ENCODE data around the gene DDHD1. TPM values are rescaled to one million over a fixed set of nuclear protein-coding genes. Genes with fewer than 3 reads are reported as not detected.

DDHD1 gene
- total RNA-seq, 1 donor from 2014 or later, result 7.0 TPM

DNA sequence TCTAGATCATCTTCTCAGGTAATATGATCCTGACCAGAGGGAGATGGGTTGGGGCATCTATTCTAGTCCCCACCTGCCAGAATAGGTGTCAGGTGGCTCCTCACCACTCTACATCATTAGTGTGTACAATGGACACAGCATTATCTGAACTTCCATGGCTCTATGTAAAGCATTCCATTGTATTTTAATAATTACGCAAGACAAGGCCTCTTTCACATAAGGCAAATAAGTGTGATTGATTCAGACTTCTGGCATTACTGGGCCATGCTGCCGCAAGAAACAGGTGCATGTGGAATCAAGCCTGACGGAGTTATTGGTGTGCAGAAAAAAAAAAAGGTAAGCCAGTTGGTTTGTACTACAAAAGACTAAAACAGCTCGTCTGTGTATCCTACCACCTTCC lies 3.1 kb upstream of the DDHD1 start:
- no peak for DNase-seq (ENCODE audit: low read depth)
- no peaks in the 10 kb centered on the region for H3K36me3 ChIP-seq (ENCODE audit: control insufficient read depth, insufficient read depth, low read length)
- no peak overlapping the region for H3K4me3 ChIP-seq (ENCODE audit: low read depth, low read length)
- H3K27me3 ChIP-seq (ENCODE audit: control insufficient read depth, insufficient read depth, low read length), result no peaks in the 10 kb centered on the region
- TF ChIP-seq, protein P1, sequence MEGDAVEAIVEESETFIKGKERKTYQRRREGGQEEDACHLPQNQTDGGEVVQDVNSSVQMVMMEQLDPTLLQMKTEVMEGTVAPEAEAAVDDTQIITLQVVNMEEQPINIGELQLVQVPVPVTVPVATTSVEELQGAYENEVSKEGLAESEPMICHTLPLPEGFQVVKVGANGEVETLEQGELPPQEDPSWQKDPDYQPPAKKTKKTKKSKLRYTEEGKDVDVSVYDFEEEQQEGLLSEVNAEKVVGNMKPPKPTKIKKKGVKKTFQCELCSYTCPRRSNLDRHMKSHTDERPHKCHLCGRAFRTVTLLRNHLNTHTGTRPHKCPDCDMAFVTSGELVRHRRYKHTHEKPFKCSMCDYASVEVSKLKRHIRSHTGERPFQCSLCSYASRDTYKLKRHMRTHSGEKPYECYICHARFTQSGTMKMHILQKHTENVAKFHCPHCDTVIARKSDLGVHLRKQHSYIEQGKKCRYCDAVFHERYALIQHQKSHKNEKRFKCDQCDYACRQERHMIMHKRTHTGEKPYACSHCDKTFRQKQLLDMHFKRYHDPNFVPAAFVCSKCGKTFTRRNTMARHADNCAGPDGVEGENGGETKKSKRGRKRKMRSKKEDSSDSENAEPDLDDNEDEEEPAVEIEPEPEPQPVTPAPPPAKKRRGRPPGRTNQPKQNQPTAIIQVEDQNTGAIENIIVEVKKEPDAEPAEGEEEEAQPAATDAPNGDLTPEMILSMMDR (IDR thresholded peaks at IDR 0.05; ENCODE audit: insufficient read depth, low read length, poor library complexity, severe bottlenecking), result no peak

DNA sequence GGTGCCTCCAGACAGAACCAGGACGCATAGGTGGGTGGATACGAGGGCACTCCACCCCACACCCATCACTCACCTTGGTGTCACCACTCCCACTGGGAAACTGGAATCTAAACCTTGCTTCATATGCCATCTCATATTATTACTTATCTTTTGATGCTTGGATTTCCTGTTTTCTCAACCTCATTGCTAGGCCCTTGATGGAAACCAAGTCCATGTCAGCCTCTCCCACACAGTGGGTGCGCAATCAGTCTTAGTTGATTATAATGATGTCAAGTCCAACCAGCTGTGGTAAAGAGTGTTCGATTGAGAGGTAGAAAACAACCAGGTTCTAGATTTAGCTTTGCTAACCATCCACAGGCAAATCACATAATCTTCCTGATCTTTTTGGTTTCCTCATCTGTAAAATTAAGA lies 584 bp upstream of the DDHD1 start:
- Histone ChIP-seq H3K4me3 (ENCODE audit: low read depth, low read length) (peak overlapping the region; percentile 73), H3K36me3 (ENCODE audit: control insufficient read depth, insufficient read depth, low read length) (no peaks in the 10 kb centered on the region), H3K27me3 (ENCODE audit: control insufficient read depth, insufficient read depth, low read length) (no peaks in the 10 kb centered on the region)
- TF ChIP-seq, protein P1 (IDR thresholded peaks at IDR 0.05; ENCODE audit: insufficient read depth, low read length, poor library complexity, severe bottlenecking), result no peak
- no peak for DNase-seq (ENCODE audit: low read depth)

DNA sequence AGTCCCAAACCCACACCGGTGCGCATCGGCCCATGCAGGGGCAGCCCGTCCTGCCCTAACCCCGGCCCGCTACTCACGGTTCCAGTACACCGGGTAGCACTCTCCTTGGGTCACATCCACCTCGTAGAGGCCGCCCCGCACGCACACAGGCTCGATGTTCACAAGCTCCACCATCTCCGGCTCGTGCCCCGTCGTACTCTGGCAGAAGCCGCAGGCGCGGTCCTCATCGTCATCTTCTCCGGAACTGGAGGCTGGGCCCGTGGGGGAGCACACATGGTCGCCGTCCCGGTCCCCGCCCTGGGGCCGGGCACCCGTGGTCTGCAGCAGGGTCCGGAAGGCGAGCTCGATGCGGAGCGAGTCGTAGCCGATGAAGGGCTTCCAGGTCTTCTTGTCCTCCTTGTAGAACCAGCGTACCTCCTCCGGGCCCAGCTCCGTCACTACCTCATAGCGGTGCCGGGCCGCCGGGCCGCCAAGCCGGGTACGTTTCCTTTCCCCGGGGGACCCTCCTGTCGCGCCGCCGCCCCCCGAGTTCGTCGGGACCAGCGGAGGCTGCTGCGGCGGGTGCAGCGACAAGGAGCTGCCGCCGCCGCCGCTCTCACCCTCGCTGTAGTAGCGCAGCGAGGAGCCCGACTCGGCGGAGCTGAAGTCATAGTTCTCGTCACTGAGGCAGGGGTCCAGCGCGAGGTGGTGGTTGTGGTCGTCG lies 788 bp downstream of the DDHD1 start:
- no peak for DNase-seq (ENCODE audit: low read depth)
- no peaks in the 10 kb centered on the region for H3K36me3 ChIP-seq (ENCODE audit: control insufficient read depth, insufficient read depth, low read length)
- peak overlapping the region; percentile 73 for H3K4me3 ChIP-seq (ENCODE audit: low read depth, low read length)
- no peaks in the 10 kb centered on the region for H3K27me3 ChIP-seq (ENCODE audit: control insufficient read depth, insufficient read depth, low read length)
- TF ChIP-seq, protein P1 (IDR thresholded peaks at IDR 0.05; ENCODE audit: insufficient read depth, low read length, poor library complexity, severe bottlenecking), result no peak

DNA sequence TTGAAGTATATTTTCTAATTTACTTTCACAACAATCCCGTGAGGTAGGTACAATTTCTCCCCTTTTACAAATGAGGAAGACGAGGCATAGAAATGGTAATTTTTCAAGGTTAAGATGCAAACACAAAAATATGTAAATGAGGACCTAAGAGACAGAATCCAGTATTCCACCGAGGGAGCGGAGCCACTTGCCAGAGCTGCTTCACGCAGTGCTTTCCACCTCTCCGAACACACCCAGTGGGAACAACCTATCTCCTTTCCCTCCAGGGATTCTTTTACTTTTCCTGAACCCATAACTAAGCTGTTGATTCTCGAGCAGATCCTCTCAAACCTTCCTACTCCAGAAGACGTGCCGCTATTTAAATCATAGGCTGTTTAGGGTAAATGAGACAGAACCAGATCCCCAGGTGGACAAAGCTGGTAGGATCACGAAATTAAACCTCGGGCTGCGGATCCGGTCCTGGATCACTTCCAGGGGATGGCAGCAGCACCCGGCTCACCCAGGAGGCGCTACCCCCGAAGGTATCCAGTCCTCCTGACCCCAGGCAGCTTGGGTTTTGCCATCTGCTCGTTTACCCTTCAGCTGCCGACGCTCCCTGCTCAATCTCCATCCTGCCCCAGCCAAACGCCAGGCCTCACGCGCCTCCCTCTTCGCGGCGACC lies 1.5 kb downstream of the DDHD1 start:
- Histone ChIP-seq H3K27me3 (ENCODE audit: control insufficient read depth, insufficient read depth, low read length) (no peaks in the 10 kb centered on the region), H3K4me3 (ENCODE audit: low read depth, low read length) (peak overlapping the region; percentile 73), H3K36me3 (ENCODE audit: control insufficient read depth, insufficient read depth, low read length) (no peaks in the 10 kb centered on the region)
- TF ChIP-seq, protein P1 (IDR thresholded peaks at IDR 0.05; ENCODE audit: insufficient read depth, low read length, poor library complexity, severe bottlenecking), result peak; percentile 32
- no peak for DNase-seq (ENCODE audit: low read depth)

GRCh38 chr14:53149668-53150316 lies 3.3 kb downstream of the DDHD1 start:
- Histone ChIP-seq H3K27me3 (ENCODE audit: control insufficient read depth, insufficient read depth, low read length) (no peaks in the 10 kb centered on the region), H3K36me3 (ENCODE audit: control insufficient read depth, insufficient read depth, low read length) (no peaks in the 10 kb centered on the region), H3K4me3 (ENCODE audit: low read depth, low read length) (no peak overlapping the region)
- TF ChIP-seq, protein P1 (IDR thresholded peaks at IDR 0.05; ENCODE audit: insufficient read depth, low read length, poor library complexity, severe bottlenecking), result no peak
- DNase-seq (ENCODE audit: low read depth), result no peak

Measured in kidney epithelial cell (primary cell).